GM21528 (cell line): ENCODE data around the gene SCYGR7.
"Not testable (repeated sequence)": the region's sequence is repeated elsewhere in the genome, so short reads cannot be mapped to it uniquely, and the experiment has no call there.

ENCODE experiments used
- ATAC-seq: cut with Tn5 transposase; IDR thresholded peaks from one replicate; pipeline ENCODE4 v1.9.1; 2021; ENCODE audit warnings: mild to moderate bottlenecking, moderate library complexity; ENCODE audit not compliant: unreplicated experiment, low FRiP score

SCYGR7 gene, protein sequence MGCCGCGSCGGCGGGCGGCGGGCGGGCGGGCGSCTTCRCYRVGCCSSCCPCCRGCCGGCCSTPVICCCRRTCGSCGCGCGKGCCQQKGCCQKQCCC

GRCh38 chr2:227728035-227728434, at the start of gene SCYGR7:
SCYGR7 (plus strand) TSS chr2:227728335; CDS start chr2:227728335, 0 bp downstream.
- no peak for ATAC-seq

- ATAC-seq, result no peak
These were observed 43.9 kb upstream of the SCYGR7 start for GRCh38 chr2:227684258-227684657.

DNA sequence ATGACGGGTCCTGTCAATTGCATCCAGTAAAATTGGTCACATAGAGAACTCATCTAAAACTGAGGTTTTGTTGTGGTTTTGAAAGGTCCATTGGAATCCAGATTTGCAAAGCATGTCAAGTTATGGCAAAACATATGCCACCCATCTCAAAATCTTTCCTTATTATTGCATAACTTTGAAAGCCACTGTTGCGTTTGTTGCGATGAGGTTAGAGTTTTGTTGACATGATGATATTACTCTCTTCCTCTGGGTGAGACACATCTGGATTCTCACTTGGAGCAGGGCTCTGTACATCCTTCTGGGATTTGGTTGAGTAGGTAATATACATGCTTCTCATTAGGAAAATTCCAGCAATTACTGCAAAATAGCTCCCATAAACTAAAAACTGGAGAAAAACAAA, 40.9 kb upstream of the SCYGR7 start:
- no peak for ATAC-seq

DNA sequence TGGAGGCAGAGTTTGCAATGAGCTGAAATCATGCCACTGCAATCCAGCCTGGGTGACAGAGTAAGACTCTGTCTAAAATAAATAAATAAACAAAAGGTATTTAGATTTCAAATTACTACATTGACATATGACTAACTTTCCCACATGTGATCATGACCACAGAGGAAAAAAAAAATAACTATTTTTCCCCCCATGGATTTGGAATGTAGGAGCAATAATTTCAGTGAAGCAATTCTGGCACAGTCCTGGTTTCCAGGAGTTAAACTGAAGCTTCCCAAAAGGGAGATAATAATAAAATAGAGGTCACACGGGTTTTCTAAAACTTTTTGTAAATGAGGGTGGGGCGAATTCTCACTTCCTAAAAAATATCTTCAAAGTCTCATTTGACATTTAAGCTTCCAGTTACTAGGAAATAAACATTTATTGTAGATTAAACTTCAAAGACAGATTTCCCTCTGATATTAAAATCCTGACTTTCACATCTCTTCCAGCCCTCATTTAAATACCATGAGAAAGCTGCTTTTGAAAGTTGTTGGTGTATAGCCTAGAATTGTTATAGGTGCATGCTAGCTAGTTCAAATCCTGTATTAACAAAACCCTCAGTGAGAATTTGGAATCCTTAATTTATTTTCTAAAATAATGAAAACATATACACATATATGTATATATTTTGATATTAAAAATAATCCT, 31.0 kb upstream of the SCYGR7 start:
- no peak for ATAC-seq

DNA sequence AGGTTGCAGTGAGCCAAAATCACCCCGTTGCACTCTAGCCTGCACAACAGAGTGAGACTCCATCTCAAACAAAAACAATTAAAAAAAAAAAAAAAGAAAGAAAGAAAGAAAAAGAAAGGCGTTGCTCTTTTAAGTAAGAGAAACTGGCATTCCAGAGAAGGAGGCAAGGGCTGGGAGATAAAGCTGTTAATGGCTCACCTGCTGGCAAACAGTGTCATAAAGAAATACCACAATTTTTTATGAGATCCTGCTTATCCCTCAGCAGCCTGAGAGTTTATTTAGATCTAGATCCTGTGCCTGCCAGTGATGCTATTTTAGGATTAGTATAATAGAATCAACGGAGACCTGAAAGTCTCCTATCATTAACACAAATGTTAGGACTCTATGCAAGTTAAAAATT, 26.6 kb upstream of the SCYGR7 start:
- no peak for ATAC-seq

- no peak for ATAC-seq
These were observed 24.8 kb upstream of the SCYGR7 start for GRCh38 chr2:227703280-227703732.

DNA sequence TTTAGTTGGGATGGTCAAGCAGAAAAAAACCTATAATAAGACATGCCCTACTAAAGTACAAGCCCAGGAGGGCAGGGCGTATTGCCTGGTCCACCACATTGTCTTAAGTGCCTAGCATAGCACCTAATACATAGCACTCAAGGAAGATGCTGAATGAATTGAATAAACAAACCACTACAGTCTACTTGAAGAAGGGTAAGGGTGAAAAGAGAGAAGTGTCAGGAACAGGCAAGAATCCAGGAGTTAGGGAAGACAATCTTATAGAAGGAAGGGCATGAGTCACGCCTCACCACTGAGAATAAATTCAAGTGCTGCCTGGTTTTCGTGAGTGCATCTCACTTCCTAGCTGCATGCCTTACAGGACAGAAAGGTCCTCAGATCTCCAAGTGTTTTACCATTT, 24.2 kb upstream of the SCYGR7 start:
- ATAC-seq, result no peak

DNA sequence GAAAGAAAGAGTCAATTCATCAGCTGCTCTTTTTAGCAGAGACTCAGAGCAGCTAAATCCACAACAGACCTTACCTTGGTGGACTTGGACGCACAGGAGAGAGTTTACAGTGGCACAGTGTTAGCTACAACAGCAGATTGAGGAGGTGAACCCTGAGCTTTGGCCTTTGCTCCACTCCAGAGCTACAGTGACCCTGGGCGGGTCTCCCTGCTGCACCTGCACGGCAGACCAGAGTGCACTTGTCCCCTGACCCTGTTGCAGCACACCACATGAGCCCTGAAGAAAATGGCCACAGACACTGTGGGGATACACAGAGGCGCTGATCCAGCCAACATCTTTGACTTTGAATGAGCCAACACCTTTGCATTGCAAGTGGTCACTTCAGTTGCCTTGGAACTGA, 21.3 kb upstream of the SCYGR7 start:
- no peak for ATAC-seq

DNA sequence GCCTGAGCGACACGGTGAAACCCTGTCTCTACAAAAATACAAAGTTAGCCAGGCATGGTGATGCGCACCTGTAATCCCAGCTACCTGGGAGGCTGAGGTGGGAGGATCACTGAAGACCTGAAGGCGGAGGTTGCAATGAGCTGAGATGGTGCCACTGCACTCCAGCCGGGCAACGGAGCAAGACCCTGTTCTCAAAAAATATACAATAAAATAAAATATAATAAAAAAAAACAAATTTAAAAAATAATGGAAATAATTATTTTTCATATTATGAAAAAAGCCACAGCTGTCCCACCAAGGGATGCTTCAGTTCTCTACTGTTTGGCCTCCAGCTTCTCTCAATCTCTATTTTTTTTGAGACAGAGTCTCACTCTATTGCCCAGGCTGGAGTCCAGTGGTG, 20.7 kb upstream of the SCYGR7 start:
- no peak for ATAC-seq

- ATAC-seq, result no peak
These were observed 17.1 kb upstream of the SCYGR7 start for GRCh38 chr2:227710986-227711385.

DNA sequence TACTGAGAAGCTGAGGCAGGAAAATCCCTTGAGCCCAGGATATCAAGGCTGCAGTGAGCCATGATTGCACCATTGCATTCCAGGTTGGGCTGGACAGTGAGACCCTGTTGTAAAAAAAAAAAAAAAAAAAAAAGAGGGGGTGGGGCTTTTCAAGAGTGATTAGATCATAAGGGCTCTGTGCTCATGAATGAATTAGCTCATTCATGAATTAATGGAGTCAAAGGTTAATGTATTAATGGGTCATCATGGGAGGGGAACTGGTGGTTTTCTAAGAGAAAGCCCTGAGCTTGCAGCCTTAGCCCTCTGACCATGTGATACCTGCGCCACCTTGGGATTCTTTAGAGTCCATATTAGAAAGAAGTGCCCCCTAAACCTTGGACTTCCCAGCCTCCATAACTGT, 14.8 kb upstream of the SCYGR7 start:
- ATAC-seq, result no peak

GRCh38 chr2:227716501-227716900, 11.6 kb upstream of the SCYGR7 start:
- no peak for ATAC-seq

DNA sequence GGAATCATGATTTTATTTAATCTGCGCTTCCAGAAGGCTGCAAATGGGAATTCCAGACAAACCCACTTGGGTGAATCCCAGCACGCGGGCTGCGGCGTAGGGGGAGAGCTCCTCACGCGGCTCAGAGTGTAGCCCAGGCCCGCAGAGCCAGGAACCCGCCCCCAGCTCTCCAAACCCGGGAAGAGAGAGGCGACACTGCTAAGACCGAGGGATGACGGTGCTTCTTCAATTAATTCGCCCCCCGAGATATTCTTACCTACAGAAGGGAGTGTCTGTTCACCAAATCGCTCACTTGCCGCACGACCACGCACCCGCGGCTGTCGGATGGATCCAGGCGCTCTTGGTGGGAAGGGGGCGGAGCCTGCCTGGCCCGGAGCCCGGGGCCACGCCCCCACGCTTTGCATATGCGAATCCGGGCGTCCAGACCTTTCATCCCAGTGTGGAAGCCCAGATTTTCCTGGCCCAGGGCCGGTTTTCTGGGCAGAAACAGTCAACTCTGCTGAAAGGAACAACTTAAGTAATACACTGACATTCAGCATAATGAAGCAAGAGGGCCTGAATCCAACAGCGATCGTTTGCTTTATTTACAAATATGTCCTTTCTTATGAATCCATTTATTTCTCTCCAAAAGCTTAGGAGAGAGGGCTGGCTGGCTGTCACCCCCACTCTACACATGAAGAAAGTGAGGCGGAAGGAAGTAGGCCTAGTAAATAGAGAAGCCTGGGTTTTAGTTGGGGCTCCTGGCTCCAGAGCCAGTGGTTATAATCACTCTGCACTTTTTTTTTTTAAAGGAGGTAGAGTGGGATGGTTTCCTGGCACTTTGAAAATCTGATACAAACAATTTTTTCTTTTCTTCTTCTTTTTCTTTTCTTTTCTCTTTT, 10.2 kb upstream of the SCYGR7 start, which contains the start of gene SLC19A3:
Gene SLC19A3 (minus strand): TSS at position 342 of the 881 bp plus-strand sequence. CDS start 15,710 bp downstream, outside the sequence.
- no peak for ATAC-seq

- ATAC-seq, result no peak
These were observed 8.5 kb upstream of the SCYGR7 start for GRCh38 chr2:227719641-227720040.

- ATAC-seq, result no peak
These were observed 7.5 kb upstream of the SCYGR7 start for GRCh38 chr2:227720680-227721079.

- ATAC-seq, result not testable (repeated sequence)
These were observed 5.3 kb upstream of the SCYGR7 start for GRCh38 chr2:227722821-227723220.

- ATAC-seq, result no peak
These were observed 3.6 kb upstream of the SCYGR7 start, which contains the start of gene SCYGR6 for GRCh38 chr2:227724394-227725039. SCYGR6 (minus strand) TSS chr2:227724757; CDS start chr2:227724757, 0 bp downstream.

DNA sequence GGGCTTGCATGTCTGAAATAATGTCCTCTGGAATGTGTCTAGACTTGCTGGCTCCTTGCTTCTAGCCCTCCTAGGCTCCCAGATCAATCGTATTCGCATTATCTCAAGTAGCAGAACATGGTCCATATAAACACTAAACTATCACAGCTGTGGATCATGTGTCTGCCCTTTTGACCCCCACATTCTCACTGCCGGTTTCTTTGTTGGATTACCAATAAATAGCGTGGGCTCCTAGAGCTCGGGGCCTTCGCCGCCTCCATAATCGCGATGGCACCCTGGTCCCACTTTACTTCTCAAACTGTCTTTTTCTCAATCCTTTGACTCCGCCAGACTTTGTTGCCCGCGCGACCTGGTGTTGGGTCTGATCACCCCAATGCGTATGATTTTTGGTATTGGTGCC, 11.2 kb downstream of the SCYGR7 start:
- ATAC-seq, result no peak

DNA sequence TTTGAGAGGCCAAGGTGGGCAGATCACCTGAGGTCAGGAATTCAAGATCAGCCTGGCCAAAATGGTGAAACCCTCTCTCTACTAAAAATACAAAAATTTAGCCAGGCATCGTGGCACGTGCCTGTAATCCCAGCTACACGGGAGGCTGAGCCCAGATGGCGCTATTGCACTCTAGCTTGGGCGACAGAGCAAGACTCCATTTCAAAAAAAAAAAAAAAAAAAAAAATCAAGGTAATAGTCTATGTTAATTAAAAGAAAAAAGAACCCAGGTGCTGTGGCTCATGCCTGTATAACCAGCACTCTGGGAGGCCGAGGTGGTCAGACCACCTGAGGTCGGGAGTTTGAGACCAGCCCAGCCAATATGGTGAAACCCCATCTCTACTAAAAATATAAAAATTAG, 12.6 kb downstream of the SCYGR7 start:
- not testable (repeated sequence) for ATAC-seq

DNA sequence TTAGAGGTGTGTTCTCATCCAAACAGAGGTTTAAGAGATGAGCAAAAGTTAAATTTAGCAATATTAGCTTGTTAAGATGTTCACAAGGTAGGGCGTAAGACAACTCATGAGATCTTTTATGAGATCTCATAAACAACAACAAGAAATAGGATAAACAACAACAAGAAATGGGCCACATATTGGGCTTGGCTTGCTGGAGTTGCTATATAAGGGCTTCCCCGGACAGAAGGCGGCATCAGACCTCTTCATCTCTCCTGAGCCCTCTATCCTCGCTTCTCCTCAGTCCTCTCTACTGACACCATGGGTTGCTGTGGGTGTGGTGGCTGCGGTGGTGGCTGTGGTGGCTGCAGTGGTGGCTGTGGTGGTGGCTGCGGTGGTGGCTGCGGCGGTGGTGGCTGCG, 17.5 kb downstream of the SCYGR7 start, which contains the start of gene SCYGR8:
Gene SCYGR8 (plus strand): TSS at position 301 of the 400 bp plus-strand sequence. CDS start 0 bp downstream, at position 301.
- no peak for ATAC-seq

DNA sequence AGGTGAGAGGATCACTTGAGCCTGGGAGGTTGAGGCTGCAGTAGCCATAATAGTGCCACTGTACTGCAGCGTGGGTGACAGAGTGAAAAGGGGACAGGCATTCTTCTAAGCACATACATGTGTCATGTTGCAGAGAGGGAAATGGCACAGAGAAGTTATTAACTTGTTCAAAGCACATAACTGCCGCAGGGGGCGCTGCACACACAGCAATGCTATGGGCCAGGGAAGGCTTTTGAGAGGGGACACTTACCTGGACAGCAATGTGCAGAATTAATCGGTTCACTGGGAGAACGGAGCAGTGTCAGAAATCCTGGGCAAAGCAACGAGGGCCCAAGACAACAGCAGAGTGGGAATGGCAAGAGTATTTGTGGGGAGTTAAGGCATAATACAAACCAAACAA, 19.9 kb downstream of the SCYGR7 start:
- ATAC-seq, result no peak
